Hematopoietic multipotent progenitor cell treated with erythropoietin and hydrocortisone succinate and interleukin-3 and kit ligand, for 8 days (in vitro differentiated cells): ENCODE data around the gene GREB1L.
"Not testable (repeated sequence)": the region's sequence is repeated elsewhere in the genome, so short reads cannot be mapped to it uniquely, and the experiment has no call there.

Experiments
- DNase-seq: peaks from one replicate; pipeline ENCODE4 v3.0.0-alpha.2; 2015

The GREB1L gene

GRCh38 chr18:21242141-21242779 lies at the start of gene GREB1L:
Gene GREB1L, plus strand, starts transcription at chr18:21242232. Its CDS starts 141,287 bp downstream, at chr18:21383519.
- no peak for DNase-seq

DNA sequence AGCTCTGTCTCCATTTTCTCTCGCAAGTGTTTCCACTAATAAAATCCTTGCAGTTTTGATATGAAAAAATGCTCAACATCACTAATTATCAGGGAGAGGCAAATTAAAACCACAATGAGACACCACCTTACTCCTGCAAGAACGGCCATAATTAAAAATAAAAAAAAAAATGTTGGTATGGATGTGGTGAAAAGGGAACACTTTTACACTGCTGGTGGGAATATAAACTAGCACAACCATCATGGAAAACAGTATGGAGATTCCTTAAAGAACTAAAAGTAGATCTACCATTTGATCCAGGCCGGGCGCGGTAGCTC lies 49.8 kb upstream of the GREB1L start:
- no peak for DNase-seq

GRCh38 chr18:21194871-21195771 lies 46.9 kb upstream of the GREB1L start:
- DNase-seq: peak; percentile 58

DNA sequence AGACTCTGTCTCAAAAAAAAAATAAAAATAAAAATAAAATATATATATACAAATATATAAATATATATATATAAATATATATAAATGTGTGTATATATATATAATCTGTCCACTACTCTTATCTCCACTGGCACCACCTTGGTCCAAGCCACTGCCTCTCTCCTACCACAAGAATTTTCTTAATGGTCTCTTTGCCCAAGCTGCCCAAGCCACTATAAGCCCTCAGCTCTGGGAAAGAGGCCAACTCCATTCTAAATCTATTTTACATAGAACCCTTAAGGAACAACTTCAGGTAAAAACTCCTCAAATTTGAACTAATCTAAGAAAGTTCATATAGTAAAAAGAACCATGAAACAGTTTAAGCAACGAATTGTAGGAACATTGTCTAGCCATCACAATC lies 45.6 kb upstream of the GREB1L start:
- no peak for DNase-seq

DNA sequence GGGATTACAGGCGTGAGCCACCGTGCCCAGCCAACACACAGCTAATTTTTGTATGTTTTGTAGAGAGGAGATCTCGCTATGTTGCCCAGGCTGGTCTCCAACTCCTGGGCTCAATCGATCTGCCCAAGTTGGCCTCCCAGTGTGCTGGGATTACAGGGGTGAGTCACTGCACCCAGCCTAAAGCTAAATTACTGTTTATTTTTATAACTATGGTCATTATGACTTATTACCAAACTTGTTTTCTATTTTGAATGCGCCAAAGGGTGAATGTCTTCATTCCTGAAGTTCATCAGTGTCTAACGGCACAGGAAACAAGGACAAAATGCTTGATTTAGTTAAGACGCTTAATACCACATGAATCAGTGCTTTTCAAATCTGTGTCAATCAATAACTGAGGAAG lies 38.9 kb upstream of the GREB1L start:
- DNase-seq: no peak

DNA sequence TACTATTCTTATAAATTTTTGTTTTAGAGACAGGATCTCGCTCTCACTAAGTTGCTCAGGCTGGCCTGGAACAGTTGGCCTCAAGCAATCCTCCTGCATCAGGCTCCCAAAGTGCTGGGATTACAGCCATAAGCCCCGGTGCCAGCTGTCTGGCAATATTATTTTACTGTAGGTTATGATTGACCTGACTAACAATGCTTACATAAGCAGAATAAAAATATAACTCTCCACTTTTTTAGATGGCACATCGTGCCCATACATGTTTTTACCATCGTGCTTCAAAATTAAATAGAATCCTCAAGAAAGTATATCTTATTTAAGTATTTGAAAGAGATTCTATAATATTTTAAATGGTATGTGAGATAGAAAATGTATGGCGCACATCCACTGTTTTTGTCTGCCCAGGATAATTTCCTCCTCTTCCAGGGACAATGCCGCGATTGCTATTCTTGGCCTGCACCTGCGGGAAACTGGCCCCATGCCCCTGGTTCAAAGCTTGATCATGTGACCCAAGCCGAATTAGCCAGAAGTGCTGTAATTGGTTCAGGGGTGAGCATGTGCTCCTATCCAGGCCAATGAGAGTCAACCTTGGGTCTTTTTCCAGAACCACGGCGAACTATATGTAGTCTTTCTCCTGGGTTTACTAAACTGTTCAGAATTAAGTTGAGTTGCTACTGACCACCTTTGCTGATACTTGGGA lies 38.3 kb upstream of the GREB1L start:
- DNase-seq: no peak

DNA sequence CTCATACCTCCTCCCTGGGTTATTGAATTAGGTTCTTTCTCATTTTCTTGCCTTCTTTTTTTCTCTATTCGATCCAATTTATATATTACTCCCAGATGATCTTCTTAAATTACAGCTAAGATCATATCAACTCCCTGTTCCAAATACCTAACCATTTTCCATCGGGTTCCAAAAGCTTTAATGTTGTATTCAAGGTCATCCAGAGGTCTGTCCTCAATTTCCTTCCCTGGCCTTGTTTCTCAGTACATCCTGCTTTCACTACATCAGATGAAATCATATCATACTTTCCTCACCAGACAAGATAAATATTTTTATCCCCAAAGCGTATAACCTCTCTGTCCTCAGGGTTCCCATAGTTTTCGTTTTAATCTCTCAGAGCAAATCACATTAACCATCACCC lies 36.3 kb upstream of the GREB1L start:
- no peak for DNase-seq

DNA sequence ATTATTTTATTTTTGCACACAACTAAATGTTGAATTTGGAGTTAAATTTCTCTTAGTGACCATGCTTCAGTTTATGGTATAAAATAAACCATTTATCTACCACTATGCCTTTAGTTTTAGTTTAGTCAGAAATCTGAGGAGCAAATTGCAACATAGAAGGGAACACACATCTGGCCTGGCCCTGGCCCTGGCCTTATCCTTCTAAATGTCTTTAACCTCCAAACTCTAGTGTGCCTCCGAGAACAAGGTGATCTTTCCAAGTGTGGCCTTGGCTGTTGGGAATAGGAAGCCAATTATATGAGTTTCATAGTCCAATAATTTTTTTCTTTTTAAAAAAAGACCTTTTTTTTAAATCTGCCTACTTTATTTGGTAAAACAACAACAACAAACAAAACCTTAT lies 31.8 kb upstream of the GREB1L start:
- DNase-seq: no peak

- DNase-seq: no peak
These were observed 31.2 kb upstream of the GREB1L start for GRCh38 chr18:21210784-21211183.

DNA sequence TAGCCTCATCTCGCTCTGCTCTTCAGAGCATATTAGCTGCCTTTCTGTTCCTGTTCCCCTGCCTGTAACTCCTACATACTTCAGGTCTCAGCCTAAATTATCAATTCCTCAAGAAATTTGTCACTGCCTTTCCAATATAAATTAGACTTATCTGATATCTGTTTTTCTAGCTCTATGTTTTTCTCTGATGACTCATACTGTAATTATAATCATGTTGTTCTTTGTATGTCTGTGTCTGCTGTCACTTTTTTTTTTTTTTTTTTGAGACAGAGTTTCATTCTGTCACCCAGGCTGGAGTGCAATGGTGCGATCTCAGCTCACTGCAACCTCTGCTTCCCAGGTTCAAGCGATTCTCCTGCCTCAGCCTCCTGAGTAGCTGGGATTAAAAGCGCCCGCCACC lies 27.6 kb upstream of the GREB1L start:
- DNase-seq: not testable (repeated sequence)

- no peak for DNase-seq
These were observed 26.5 kb upstream of the GREB1L start for GRCh38 chr18:21215490-21215889.

GRCh38 chr18:21218862-21219261 lies 23.2 kb upstream of the GREB1L start:
- no peak for DNase-seq

DNA sequence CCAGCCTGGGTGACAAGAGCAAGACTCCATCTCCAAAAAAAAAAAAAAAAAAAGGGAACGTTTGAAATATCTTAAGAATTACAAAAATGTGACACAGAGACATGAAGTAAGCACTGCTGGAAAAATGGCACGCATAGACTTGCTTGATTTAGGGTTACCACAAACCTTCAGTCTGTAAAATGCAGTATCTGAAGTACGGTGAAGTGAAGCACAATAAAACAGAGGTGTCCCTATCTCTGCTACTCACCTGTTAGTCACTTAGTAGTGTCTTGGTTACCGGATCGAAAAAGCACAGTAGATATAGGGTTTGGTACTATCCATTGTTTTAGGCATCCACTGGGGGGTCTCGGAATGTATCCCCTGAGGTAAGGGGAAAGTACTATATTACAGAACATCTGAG lies 11.6 kb upstream of the GREB1L start:
- DNase-seq: no peak

GRCh38 chr18:21241301-21242048 lies 557 bp upstream of the GREB1L start:
- no peak for DNase-seq

- no peak for DNase-seq
These were observed 859 bp downstream of the GREB1L start for GRCh38 chr18:21242780-21243401.

GRCh38 chr18:21254576-21254975 lies 12.5 kb downstream of the GREB1L start:
- DNase-seq: no peak

- DNase-seq: no peak
These were observed 13.2 kb downstream of the GREB1L start for GRCh38 chr18:21255211-21255610.

DNA sequence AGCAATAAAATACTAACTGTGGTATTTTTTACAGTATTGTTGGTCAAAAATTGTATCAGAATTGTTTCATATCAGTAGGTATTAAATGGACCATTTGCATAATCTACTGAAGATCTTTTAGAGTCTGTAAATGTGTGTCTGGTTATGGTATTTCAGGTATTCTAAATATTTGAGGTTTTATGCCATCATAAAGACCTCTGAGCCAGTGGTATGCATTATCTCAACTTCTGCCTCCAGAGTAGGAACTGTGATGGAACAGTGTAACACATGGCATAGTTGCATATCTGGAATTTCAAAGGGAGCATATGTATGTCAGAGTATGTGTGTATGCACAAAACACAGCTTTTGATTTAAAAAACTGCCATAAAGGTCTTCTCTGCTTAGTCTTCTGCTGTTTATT lies 15.4 kb downstream of the GREB1L start:
- DNase-seq: no peak

- no peak for DNase-seq
These were observed 18.6 kb downstream of the GREB1L start for GRCh38 chr18:21260621-21261020.

DNA sequence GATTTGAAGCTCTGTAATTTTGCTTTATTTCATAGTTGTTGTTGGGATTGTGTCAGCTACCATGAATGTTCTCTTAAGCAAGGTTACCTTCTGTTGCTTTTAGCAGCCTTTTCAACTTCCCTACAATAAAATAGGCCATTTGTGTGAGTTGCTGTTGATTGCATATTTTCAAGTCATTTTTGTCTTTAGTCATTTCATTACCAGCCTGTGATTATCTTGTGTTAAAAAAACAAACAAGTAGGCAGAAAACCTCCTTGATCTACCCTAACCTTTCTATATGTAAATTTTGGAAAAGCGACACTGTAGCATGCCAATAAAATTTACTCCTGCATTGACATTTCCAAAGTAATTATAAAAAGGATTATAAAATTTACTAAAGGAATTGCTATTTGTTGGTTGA lies 19.3 kb downstream of the GREB1L start:
- no peak for DNase-seq

- no peak for DNase-seq
These were observed 20.2 kb downstream of the GREB1L start for GRCh38 chr18:21262244-21262643.

DNA sequence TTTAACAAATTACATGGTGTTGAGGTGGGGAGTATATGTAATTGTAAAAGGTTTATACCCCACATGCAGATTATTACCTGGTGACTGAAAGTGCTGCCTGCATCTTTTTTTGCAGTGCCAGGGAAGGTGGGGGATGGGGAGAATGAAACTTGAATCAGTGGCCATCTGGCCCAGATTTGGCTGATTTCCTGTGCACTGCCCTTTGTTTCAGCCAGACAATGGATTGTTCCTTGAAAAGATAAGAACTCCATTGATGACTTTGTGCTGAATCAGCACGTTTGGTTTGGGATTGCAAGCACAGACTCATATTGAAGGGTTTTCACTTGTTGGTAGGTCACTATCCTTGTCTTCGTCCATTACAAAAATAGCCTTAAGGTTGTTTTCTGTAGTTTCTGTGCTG lies 20.9 kb downstream of the GREB1L start:
- no peak for DNase-seq

- DNase-seq: no peak
These were observed 22.6 kb downstream of the GREB1L start for GRCh38 chr18:21264651-21265050.
